NB4 (cell line): ENCODE measurements around the gene ITGAE.

ENCODE experiments used
- DNase-seq: peaks from one replicate; pipeline ENCODE4 v3.0.0; 2010; ENCODE audit warnings: low read depth
- H3K4me3 ChIP-seq: one replicate; pipeline ENCODE4 v1.5.1; 2011; ENCODE audit warnings: mild to moderate bottlenecking, low read depth, low read length, moderate library complexity
- MAX ChIP-seq: IDR thresholded peaks from 2 replicates; pipeline ENCODE4 v1.6.1; 2011; ENCODE audit warnings: low read depth, low read length
- MYC ChIP-seq: IDR thresholded peaks from 2 replicates; pipeline ENCODE4 v1.6.1; 2011; ENCODE audit warnings: low read depth, low read length
- POLR2A ChIP-seq: IDR thresholded peaks from 2 replicates; pipeline ENCODE4 v1.6.1; 2011; ENCODE audit warnings: mild to moderate bottlenecking; ENCODE audit not compliant: insufficient read length; ENCODE audit errors: extremely low read depth
- TF ChIP-seq, protein P1 (sequence below): IDR thresholded peaks from one replicate; pipeline ENCODE4 v1.5.1; 2012; ENCODE audit warnings: low read depth, low read length

The ITGAE gene

GRCh38 chr17:3801347-3801746 lies 359 bp upstream of the ITGAE start:
- TF ChIP-seq, protein P1, sequence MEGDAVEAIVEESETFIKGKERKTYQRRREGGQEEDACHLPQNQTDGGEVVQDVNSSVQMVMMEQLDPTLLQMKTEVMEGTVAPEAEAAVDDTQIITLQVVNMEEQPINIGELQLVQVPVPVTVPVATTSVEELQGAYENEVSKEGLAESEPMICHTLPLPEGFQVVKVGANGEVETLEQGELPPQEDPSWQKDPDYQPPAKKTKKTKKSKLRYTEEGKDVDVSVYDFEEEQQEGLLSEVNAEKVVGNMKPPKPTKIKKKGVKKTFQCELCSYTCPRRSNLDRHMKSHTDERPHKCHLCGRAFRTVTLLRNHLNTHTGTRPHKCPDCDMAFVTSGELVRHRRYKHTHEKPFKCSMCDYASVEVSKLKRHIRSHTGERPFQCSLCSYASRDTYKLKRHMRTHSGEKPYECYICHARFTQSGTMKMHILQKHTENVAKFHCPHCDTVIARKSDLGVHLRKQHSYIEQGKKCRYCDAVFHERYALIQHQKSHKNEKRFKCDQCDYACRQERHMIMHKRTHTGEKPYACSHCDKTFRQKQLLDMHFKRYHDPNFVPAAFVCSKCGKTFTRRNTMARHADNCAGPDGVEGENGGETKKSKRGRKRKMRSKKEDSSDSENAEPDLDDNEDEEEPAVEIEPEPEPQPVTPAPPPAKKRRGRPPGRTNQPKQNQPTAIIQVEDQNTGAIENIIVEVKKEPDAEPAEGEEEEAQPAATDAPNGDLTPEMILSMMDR: no peak
- TF ChIP-seq MAX (no peak), MYC (no peak), POLR2A (no peak)
- DNase-seq: no peak
- no peak overlapping the region for H3K4me3 ChIP-seq

GRCh38 chr17:3799181-3799945 lies 1.6 kb downstream of the ITGAE start:
- TF ChIP-seq MAX: no peak
- TF ChIP-seq, protein P1: no peak
- peak; percentile 32 for DNase-seq
- H3K4me3 ChIP-seq: no peak overlapping the region

DNA sequence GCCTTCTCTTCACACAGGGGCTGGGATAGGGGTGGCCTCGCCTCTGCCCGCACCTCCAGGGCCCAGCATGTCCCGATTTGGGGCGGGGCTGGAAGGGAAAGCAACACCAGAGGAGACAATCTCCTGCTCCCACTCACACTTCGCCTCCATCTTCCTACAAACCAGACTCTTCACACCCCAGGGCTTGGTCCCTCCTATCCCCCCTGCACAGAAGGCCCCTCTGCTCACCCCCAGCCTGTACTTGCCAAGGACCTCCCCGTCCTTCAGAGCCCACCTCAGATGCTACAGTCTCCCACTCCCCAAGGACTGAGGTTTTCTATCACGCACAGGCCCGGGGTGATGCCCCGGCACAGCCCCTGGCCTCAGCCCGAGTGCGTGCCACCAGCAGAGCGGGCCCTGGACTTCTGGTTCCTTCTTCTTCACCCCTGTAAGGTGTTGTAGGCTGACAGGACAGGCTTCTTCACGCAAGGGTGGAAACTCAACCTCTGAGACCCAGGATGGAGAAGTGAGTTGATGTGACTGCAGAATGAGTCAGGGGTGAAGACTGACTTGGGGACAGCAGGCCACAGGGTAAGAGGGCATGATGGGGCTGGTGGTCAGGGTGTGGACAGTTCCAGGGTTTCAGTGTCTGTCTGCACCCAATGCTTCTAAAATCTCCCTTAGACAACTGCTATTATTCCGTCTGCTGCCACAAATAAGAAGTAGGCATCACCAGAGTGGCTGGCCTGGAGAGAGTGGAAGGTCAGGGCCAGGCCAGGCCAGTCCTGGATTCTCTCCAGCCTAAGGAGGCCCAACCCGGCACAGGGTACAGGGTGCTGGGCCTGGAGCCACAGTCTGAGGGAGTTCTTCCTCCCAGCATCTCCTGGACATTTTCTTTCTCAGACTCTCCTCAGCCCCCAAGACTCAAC lies 2.5 kb downstream of the ITGAE start:
- no peak overlapping the region for H3K4me3 ChIP-seq
- TF ChIP-seq POLR2A (no peak), MYC (no peak), MAX (no peak)
- TF ChIP-seq, protein P1: no peak
- DNase-seq: no peak

- no peak overlapping the region for H3K4me3 ChIP-seq
- no peak for DNase-seq
- TF ChIP-seq, protein P1: no peak
- TF ChIP-seq MAX (no peak), POLR2A (no peak), MYC (no peak)
Observed at GRCh38 chr17:3796822-3797170, 4.2 kb downstream of the ITGAE start.

DNA sequence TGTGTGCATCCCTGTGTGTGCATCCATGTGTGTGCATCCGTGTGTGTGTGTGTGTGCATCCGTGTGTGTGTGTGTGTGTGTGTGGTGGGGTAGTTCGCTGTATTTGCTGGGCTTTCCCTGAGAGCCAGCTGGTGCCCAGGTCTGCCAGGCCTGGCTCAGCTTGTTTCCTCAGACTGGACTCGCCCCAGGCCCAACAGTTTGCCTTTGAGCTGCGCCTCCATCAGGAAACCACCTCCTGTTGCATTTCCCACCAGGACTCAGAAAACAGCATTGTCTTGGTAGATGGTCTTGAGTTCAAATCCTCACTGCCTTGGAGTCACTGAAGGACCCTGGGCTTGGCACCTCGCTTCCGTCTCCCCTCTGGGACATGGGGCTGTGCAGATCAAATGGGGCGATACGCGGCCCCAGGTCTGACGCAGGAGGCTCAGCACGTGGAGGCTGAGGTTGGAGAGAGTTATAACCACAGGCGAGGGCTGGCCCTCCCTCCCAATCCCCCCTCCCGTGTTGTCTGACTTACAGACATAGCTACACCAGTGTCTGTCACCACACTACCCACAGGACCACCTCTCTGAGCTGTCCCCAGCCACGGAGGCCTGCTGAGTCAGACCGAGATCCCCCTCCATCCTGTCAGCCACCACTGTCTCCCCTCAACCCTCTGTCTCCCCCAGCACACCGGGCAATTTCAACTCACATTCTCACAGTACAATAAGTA lies 4.7 kb downstream of the ITGAE start:
- H3K4me3 ChIP-seq: no peak overlapping the region
- DNase-seq: peak; percentile 28
- TF ChIP-seq MYC (no peak), POLR2A (no peak), MAX (no peak)
- TF ChIP-seq, protein P1: no peak
